B cell (primary cell): ENCODE results near the gene KIF15. TPM values are rescaled to one million over a fixed set of nuclear protein-coding genes. Genes with fewer than 3 reads are reported as not detected.
"Not testable (repeated sequence)": the region's sequence is repeated elsewhere in the genome, so short reads cannot be mapped to it uniquely, and the experiment has no call there.

ENCODE experiments used
- ATAC-seq: fragments of 200-7000 bp; cut with Tn5 transposase; one replicate; pipeline ENCODE4 v1.10.0; 2021; ENCODE audit warnings: low read depth, mild to moderate bottlenecking, moderate number of reproducible peaks, moderate library complexity
- CTCF ChIA-PET: fragments of 350-600 bp; sonication (Branson Sonifier 250); formaldehyde crosslinking; loops from one replicate; lab custom pipeline; 2021; ENCODE audit warnings: antibody characterized with exemption, inconsistent platforms; lab: Charles Lee
- POLR2A ChIA-PET: fragments of 350-600 bp; sonication (Branson Sonifier 250); formaldehyde crosslinking; loops from one replicate; lab custom pipeline; 2021; ENCODE audit warnings: antibody characterized with exemption; lab: Charles Lee
- DNase-seq: peaks from one replicate; pipeline ENCODE4 v3.0.0; 2013
- H2AFZ ChIP-seq: 2 replicates; pipeline ENCODE4 v1.6.1; 2012; ENCODE audit warnings: mild to moderate bottlenecking, low read depth, low read length; ENCODE audit not compliant: insufficient read depth, poor library complexity, severe bottlenecking
- H3K27ac ChIP-seq, 2 donors: 1 replicate in 1 of 2; 2 replicates in 1 of 2; pipeline ENCODE4 v1.5.1; 2012 to 2013; ENCODE audit warnings: low read length in 2 of 2, mild to moderate bottlenecking in 2 of 2, moderate library complexity in 1 of 2
- H3K27me3 ChIP-seq, 4 experiments: fragments of 200-600 bp in 1 of 4; sonication (generic) in 1 of 4; replicated peaks in 1 of 4; 1 replicate in 2 of 4; 2 replicates in 2 of 4; pipeline versions ENCODE4 v1.6.1 to v1.7.0; 2013 to 2016; ENCODE audit warnings: low read length in 3 of 4, mild to moderate bottlenecking in 2 of 4, mixed read lengths in 1 of 4, moderate library complexity in 1 of 4; ENCODE audit not compliant: insufficient read depth in 4 of 4, control insufficient read depth in 3 of 4; ENCODE audit errors: control extremely low read depth in 1 of 4
- H3K36me3 ChIP-seq, 2 experiments: replicated peaks in 1 of 2; 1 replicate in 1 of 2; 2 replicates in 1 of 2; pipeline versions ENCODE4 v1.6.1 to v1.7.1; 2013; ENCODE audit warnings: low read length in 1 of 2; ENCODE audit not compliant: insufficient read depth in 2 of 2, control insufficient read depth in 1 of 2; ENCODE audit errors: control extremely low read depth in 1 of 2, extremely low read depth in 1 of 2
- H3K4me1 ChIP-seq, 2 donors: fragments of 200-600 bp in 1 of 2; sonication (generic) in 1 of 2; 1 replicate in 1 of 2; 2 replicates in 1 of 2; pipeline versions ENCODE4 v1.5.1 to v1.6.1; 2013 to 2017; ENCODE audit warnings: low read length in 2 of 2; ENCODE audit not compliant: control insufficient read depth in 2 of 2, insufficient read depth in 2 of 2
- H3K4me2 ChIP-seq: replicated peaks from 2 replicates; pipeline ENCODE3; 2012; ENCODE audit warnings: mild to moderate bottlenecking, low read depth, low read length; ENCODE audit not compliant: poor library complexity, severe bottlenecking
- H3K4me3 ChIP-seq, 5 experiments: fragments of 200-600 bp in 1 of 5; sonication (generic) in 1 of 5; 1 replicate in 3 of 5; 2 replicates in 2 of 5; pipeline versions ENCODE4 v1.5.1 to v1.7.0; 2011 to 2016; ENCODE audit warnings: low read length in 4 of 5, mild to moderate bottlenecking in 4 of 5, low read depth in 2 of 5, control low read depth in 1 of 5, moderate library complexity in 1 of 5; ENCODE audit not compliant: insufficient read depth in 1 of 5; ENCODE audit errors: control extremely low read depth in 1 of 5, extremely low read depth in 1 of 5
- H3K79me2 ChIP-seq: fragments of 200-600 bp; sonication (generic); one replicate; pipeline ENCODE4 v1.6.0; 2016; ENCODE audit warnings: low read length; ENCODE audit not compliant: control insufficient read depth, insufficient read depth
- H3K9ac ChIP-seq: fragments of 200-600 bp; sonication (generic); 2 replicates; pipeline ENCODE4 v1.6.1; 2017; ENCODE audit warnings: mild to moderate bottlenecking, low read length, moderate library complexity
- H3K9me3 ChIP-seq, 3 donors: one replicate each; pipeline versions ENCODE4 v1.6.1 to v1.7.1; 2013; ENCODE audit warnings: low read length in 2 of 3; ENCODE audit not compliant: control insufficient read depth in 2 of 3, insufficient read depth in 1 of 3; ENCODE audit errors: control extremely low read depth in 1 of 3
- H4K20me1 ChIP-seq: 2 replicates; pipeline ENCODE4 v1.6.0; 2012; ENCODE audit warnings: mild to moderate bottlenecking, low read length; ENCODE audit not compliant: insufficient read depth, control insufficient read depth, poor library complexity, severe bottlenecking
- H3K27ac Mint-ChIP-seq: one replicate; pipeline ENCODE4 v1.8.0; 2021; ENCODE audit warnings: mixed read lengths
- H3K27me3 Mint-ChIP-seq: one replicate; pipeline ENCODE4 v1.8.0; 2021; ENCODE audit warnings: mixed read lengths
- H3K4me1 Mint-ChIP-seq: one replicate; pipeline ENCODE4 v1.8.0; 2021; ENCODE audit warnings: mixed read lengths
- H3K4me3 Mint-ChIP-seq: one replicate; pipeline ENCODE4 v1.8.0; 2021; ENCODE audit warnings: mixed read lengths
- H3K9me3 Mint-ChIP-seq: one replicate; pipeline ENCODE4 v1.8.0; 2022; ENCODE audit warnings: mixed read lengths; ENCODE audit not compliant: insufficient read depth
- CTCF ChIP-seq: fragments of 200-600 bp; IDR thresholded peaks from one replicate; pipeline ENCODE4 v1.8.0; 2022; ENCODE audit warnings: antibody characterized with exemption, mild to moderate bottlenecking
- EZH2 ChIP-seq: IDR thresholded peaks from 2 replicates; pipeline ENCODE4 v1.6.1; 2012; ENCODE audit warnings: borderline replicate concordance, low read depth, mild to moderate bottlenecking, moderate library complexity, low read length; ENCODE audit not compliant: insufficient read depth, poor library complexity, severe bottlenecking
- WGBS: methylation state at CpG from one replicate; pipeline ENCODE4 v1.1.5; 2013; ENCODE audit warnings: missing lambda C conversion rate; ENCODE audit not compliant: insufficient coverage; 5-methylcytosine and 5-hydroxymethylcytosine counted together
- intact Hi-C: fragments of 100-400 bp; cut with micrococcal nuclease; formaldehyde crosslinking; loops from one replicate; pipeline ENCODE4 v1.10.0; 2022
- polyA plus RNA-seq: library from polyadenylated mRNA; depleted of rRNA; stranded (reverse); fragments of >200 nt; gene quantifications from 2 replicates; pipeline ENCODE4 v1.2.3, GENCODE V29; 2012
- total RNA-seq, 2 donors: library from RNA; stranded (reverse); fragments of 120-200 nt in 1 of 2; gene quantifications; 1 replicate in 1 of 2; 2 replicates in 1 of 2; pipeline versions ENCODE4 v1.2.3 to v1.2.4, GENCODE V29; 2013 to 2022

The KIF15 gene
- total and polyA plus RNA-seq, 2 donors (not counting 1 experiment from before 2014, with no cell fraction given): 0.28 to 1.4 TPM

DNA sequence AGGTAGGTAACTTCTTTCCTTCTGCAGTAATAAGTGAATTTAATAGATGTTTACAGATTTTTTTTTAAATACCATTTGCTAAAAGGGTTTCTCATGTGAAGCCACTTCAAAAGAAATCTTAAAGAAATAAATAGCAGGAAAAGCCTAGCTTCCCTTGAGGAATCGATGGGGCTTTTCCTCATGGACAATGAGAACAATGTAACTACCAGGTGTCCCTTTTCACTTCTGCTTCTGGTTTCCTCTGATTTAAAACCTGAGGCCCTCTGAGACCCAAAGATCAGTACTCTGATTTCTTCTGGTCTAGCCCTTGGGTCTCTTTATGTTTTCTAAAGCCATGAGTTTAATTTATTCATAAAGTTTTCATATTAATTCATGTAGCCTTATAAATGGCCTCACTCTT is 87.0 kb downstream of the KIF15 start:
- POLR2A ChIA-PET: no interaction called here

DNA sequence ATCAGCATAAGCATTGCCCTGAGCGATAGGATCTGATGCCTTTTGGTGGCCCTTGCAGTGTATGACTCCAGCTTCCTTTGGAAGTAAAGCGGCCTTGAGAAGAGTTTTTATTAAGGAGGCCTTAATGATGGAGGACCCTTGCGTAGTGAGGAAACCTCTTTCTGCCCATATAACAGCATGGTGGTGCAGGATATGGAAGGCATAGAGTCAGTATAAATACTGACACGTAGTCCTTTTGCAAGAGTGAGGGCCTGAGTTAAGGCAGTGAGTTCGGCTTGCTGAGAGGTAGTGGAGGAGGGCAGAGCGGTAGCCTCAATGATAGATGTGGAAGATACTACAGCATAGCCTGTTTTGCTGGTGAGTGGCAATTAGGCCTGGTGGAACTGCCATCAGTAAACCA is 95.1 kb downstream of the KIF15 start:
- H3K4me3 ChIP-seq, H3K9me3 Mint-ChIP-seq, H3K27ac Mint-ChIP-seq, H3K4me1 ChIP-seq, H3K27me3 ChIP-seq, H3K27me3 Mint-ChIP-seq, H2AFZ ChIP-seq, CTCF ChIA-PET, H3K9ac ChIP-seq, H3K27ac ChIP-seq, H3K79me2 ChIP-seq, ATAC-seq, H4K20me1 ChIP-seq, H3K4me1 Mint-ChIP-seq, DNase-seq, intact Hi-C loops, H3K9me3 ChIP-seq, H3K4me3 Mint-ChIP-seq, H3K36me3 ChIP-seq, H3K4me2 ChIP-seq, POLR2A ChIA-PET: not testable (repeated sequence)
- WGBS: 100% methylated on average over 5 of the region's 6 CpGs

More for the DNA sequence above, 87.0 kb downstream of the KIF15 start:
- H3K9ac ChIP-seq: no peak overlapping the region
- ATAC-seq: no peak
- Mint-ChIP-seq H3K27me3 (no peaks in the 10 kb centered on the region), H3K9me3 (no peaks in the 10 kb centered on the region), H3K27ac (no peak overlapping the region), H3K4me3 (no peak overlapping the region), H3K4me1 (peaks cover 2% of the 10 kb centered on the region)
- H3K9me3 ChIP-seq: no peaks in the 10 kb centered on the region
- no peak overlapping the region for H2AFZ ChIP-seq
- H3K27me3 ChIP-seq: no peaks in the 10 kb centered on the region
- intact Hi-C loops: no loop called here
- H3K4me1 ChIP-seq: peaks cover 0 to 4% of the 10 kb centered on the region in 2 donors
- WGBS: 75% methylated on average over 1 of the region's 1 CpG
- no peak overlapping the region for H3K4me2 ChIP-seq
- no peak overlapping the region for H3K27ac ChIP-seq
- no peak for TF ChIP-seq CTCF
- no peak for TF ChIP-seq EZH2
- H4K20me1 ChIP-seq: no peaks in the 10 kb centered on the region
- no peak overlapping the region for H3K4me3 ChIP-seq
- DNase-seq: no peak
- CTCF ChIA-PET: no interaction called here
- H3K79me2 ChIP-seq: no peaks in the 10 kb centered on the region
- no peaks in the 10 kb centered on the region for H3K36me3 ChIP-seq
